B cell (primary cell): ENCODE data around the gene MESP2. TPM values are rescaled to one million over a fixed set of nuclear protein-coding genes. Genes with fewer than 3 reads are reported as not detected.

ENCODE experiments used
- ATAC-seq: fragments of 200-7000 bp; cut with Tn5 transposase; one replicate; pipeline ENCODE4 v1.10.0; 2021; ENCODE audit warnings: low read depth, mild to moderate bottlenecking, moderate number of reproducible peaks, moderate library complexity
- CTCF ChIA-PET: fragments of 350-600 bp; sonication (Branson Sonifier 250); formaldehyde crosslinking; loops from one replicate; lab custom pipeline; 2021; ENCODE audit warnings: antibody characterized with exemption, inconsistent platforms; lab: Charles Lee
- POLR2A ChIA-PET: fragments of 350-600 bp; sonication (Branson Sonifier 250); formaldehyde crosslinking; loops from one replicate; lab custom pipeline; 2021; ENCODE audit warnings: antibody characterized with exemption; lab: Charles Lee
- DNase-seq: peaks from one replicate; pipeline ENCODE4 v3.0.0; 2013
- H2AFZ ChIP-seq: 2 replicates; pipeline ENCODE4 v1.6.1; 2012; ENCODE audit warnings: mild to moderate bottlenecking, low read depth, low read length; ENCODE audit not compliant: insufficient read depth, poor library complexity, severe bottlenecking
- H3K27ac ChIP-seq, 2 donors: 1 replicate in 1 of 2; 2 replicates in 1 of 2; pipeline ENCODE4 v1.5.1; 2012 to 2013; ENCODE audit warnings: low read length in 2 of 2, mild to moderate bottlenecking in 2 of 2, moderate library complexity in 1 of 2
- H3K27me3 ChIP-seq, 4 experiments: fragments of 200-600 bp in 1 of 4; sonication (generic) in 1 of 4; replicated peaks in 1 of 4; 1 replicate in 2 of 4; 2 replicates in 2 of 4; pipeline versions ENCODE4 v1.6.1 to v1.7.0; 2013 to 2016; ENCODE audit warnings: low read length in 3 of 4, mild to moderate bottlenecking in 2 of 4, mixed read lengths in 1 of 4, moderate library complexity in 1 of 4; ENCODE audit not compliant: insufficient read depth in 4 of 4, control insufficient read depth in 3 of 4; ENCODE audit errors: control extremely low read depth in 1 of 4
- H3K36me3 ChIP-seq, 2 experiments: replicated peaks in 1 of 2; 1 replicate in 1 of 2; 2 replicates in 1 of 2; pipeline versions ENCODE4 v1.6.1 to v1.7.1; 2013; ENCODE audit warnings: low read length in 1 of 2; ENCODE audit not compliant: insufficient read depth in 2 of 2, control insufficient read depth in 1 of 2; ENCODE audit errors: control extremely low read depth in 1 of 2, extremely low read depth in 1 of 2
- H3K4me1 ChIP-seq, 2 donors: fragments of 200-600 bp in 1 of 2; sonication (generic) in 1 of 2; 1 replicate in 1 of 2; 2 replicates in 1 of 2; pipeline versions ENCODE4 v1.5.1 to v1.6.1; 2013 to 2017; ENCODE audit warnings: low read length in 2 of 2; ENCODE audit not compliant: control insufficient read depth in 2 of 2, insufficient read depth in 2 of 2
- H3K4me2 ChIP-seq: replicated peaks from 2 replicates; pipeline ENCODE3; 2012; ENCODE audit warnings: mild to moderate bottlenecking, low read depth, low read length; ENCODE audit not compliant: poor library complexity, severe bottlenecking
- H3K4me3 ChIP-seq, 5 experiments: fragments of 200-600 bp in 1 of 5; sonication (generic) in 1 of 5; 1 replicate in 3 of 5; 2 replicates in 2 of 5; pipeline versions ENCODE4 v1.5.1 to v1.7.0; 2011 to 2016; ENCODE audit warnings: low read length in 4 of 5, mild to moderate bottlenecking in 4 of 5, low read depth in 2 of 5, control low read depth in 1 of 5, moderate library complexity in 1 of 5; ENCODE audit not compliant: insufficient read depth in 1 of 5; ENCODE audit errors: control extremely low read depth in 1 of 5, extremely low read depth in 1 of 5
- H3K79me2 ChIP-seq: fragments of 200-600 bp; sonication (generic); one replicate; pipeline ENCODE4 v1.6.0; 2016; ENCODE audit warnings: low read length; ENCODE audit not compliant: control insufficient read depth, insufficient read depth
- H3K9ac ChIP-seq: fragments of 200-600 bp; sonication (generic); 2 replicates; pipeline ENCODE4 v1.6.1; 2017; ENCODE audit warnings: mild to moderate bottlenecking, low read length, moderate library complexity
- H3K9me3 ChIP-seq, 3 donors: one replicate each; pipeline versions ENCODE4 v1.6.1 to v1.7.1; 2013; ENCODE audit warnings: low read length in 2 of 3; ENCODE audit not compliant: control insufficient read depth in 2 of 3, insufficient read depth in 1 of 3; ENCODE audit errors: control extremely low read depth in 1 of 3
- H4K20me1 ChIP-seq: 2 replicates; pipeline ENCODE4 v1.6.0; 2012; ENCODE audit warnings: mild to moderate bottlenecking, low read length; ENCODE audit not compliant: insufficient read depth, control insufficient read depth, poor library complexity, severe bottlenecking
- H3K27ac Mint-ChIP-seq: one replicate; pipeline ENCODE4 v1.8.0; 2021; ENCODE audit warnings: mixed read lengths
- H3K27me3 Mint-ChIP-seq: one replicate; pipeline ENCODE4 v1.8.0; 2021; ENCODE audit warnings: mixed read lengths
- H3K4me1 Mint-ChIP-seq: one replicate; pipeline ENCODE4 v1.8.0; 2021; ENCODE audit warnings: mixed read lengths
- H3K4me3 Mint-ChIP-seq: one replicate; pipeline ENCODE4 v1.8.0; 2021; ENCODE audit warnings: mixed read lengths
- H3K9me3 Mint-ChIP-seq: one replicate; pipeline ENCODE4 v1.8.0; 2022; ENCODE audit warnings: mixed read lengths; ENCODE audit not compliant: insufficient read depth
- CTCF ChIP-seq: fragments of 200-600 bp; IDR thresholded peaks from one replicate; pipeline ENCODE4 v1.8.0; 2022; ENCODE audit warnings: antibody characterized with exemption, mild to moderate bottlenecking
- EZH2 ChIP-seq: IDR thresholded peaks from 2 replicates; pipeline ENCODE4 v1.6.1; 2012; ENCODE audit warnings: borderline replicate concordance, low read depth, mild to moderate bottlenecking, moderate library complexity, low read length; ENCODE audit not compliant: insufficient read depth, poor library complexity, severe bottlenecking
- WGBS: methylation state at CpG from one replicate; pipeline ENCODE4 v1.1.5; 2013; ENCODE audit warnings: missing lambda C conversion rate; ENCODE audit not compliant: insufficient coverage; 5-methylcytosine and 5-hydroxymethylcytosine counted together
- intact Hi-C: fragments of 100-400 bp; cut with micrococcal nuclease; formaldehyde crosslinking; loops from one replicate; pipeline ENCODE4 v1.10.0; 2022
- polyA minus RNA-seq: library from RNA; depleted of rRNA, polyadenylated mRNA; stranded (reverse); fragments of >200 nt; gene quantifications from 2 replicates; pipeline ENCODE4 v1.2.3, GENCODE V29; 2012
- polyA plus RNA-seq: library from polyadenylated mRNA; depleted of rRNA; stranded (reverse); fragments of >200 nt; gene quantifications from 2 replicates; pipeline ENCODE4 v1.2.3, GENCODE V29; 2012
- total RNA-seq, 2 donors: library from RNA; stranded (reverse); fragments of 120-200 nt in 1 of 2; gene quantifications; 1 replicate in 1 of 2; 2 replicates in 1 of 2; pipeline versions ENCODE4 v1.2.3 to v1.2.4, GENCODE V29; 2013 to 2022

The MESP2 gene
- not detected in 2 replicates for total RNA-seq
- 0.14 TPM for total RNA-seq (2013)
- 0.19 TPM in 1 of 2 replicates, not detected in the other for polyA plus RNA-seq
- 0.34 TPM in 1 of 2 replicates, not detected in the other for polyA minus RNA-seq

GRCh38 chr15:89776274-89777072 lies at the start of gene MESP2:
Gene MESP2 (plus strand): TSS chr15:89776332. CDS start chr15:89776358, 26 bp downstream.
- DNase-seq = peak; percentile 68
- 6% methylated on average over 77 of the region's 82 CpGs for WGBS
- peak within 1 kb of the TSS; percentile 86 for H3K4me2 ChIP-seq
- peak; percentile 24 for TF ChIP-seq CTCF
- no peak for TF ChIP-seq EZH2
- no peaks in the 10 kb centered on the region for H4K20me1 ChIP-seq
- Mint-ChIP-seq H3K4me1 (peaks cover 15% of the 10 kb centered on the region), H3K27me3 (peaks cover 2% of the 10 kb centered on the region), H3K4me3 (peak within 1 kb of the TSS; percentile 81), H3K27ac (peak within 1 kb of the TSS; percentile 41), H3K9me3 (no peaks in the 10 kb centered on the region)
- no peak within 1 kb of the TSS for H3K27ac ChIP-seq
- H3K79me2 ChIP-seq = no peaks in the 10 kb centered on the region
- ChIA-PET POLR2A (no interaction called here), CTCF (interaction anchor here (2.2 kb wide), 1 partner anchor 14 kb away, joined by 5 read pairs; no protein-coding TSS in a partner anchor)
- peak within 1 kb of the TSS; percentile 65 for H3K9ac ChIP-seq
- peaks cover 22 to 27% of the 10 kb centered on the region in 2 donors for H3K4me1 ChIP-seq
- H3K36me3 ChIP-seq = no peaks in the 10 kb centered on the region
- H3K9me3 ChIP-seq = no peaks in the 10 kb centered on the region
- ATAC-seq = peak; percentile 62
- H3K27me3 ChIP-seq = peaks cover 0 to 31% (median 9%) of the 10 kb centered on the region in 4 experiments
- peak within 1 kb of the TSS in 4 of 5 experiments; percentile 21 to 57 (median 50) for H3K4me3 ChIP-seq
- H2AFZ ChIP-seq = peak within 1 kb of the TSS; percentile 81
- intact Hi-C loops = loop anchor here (2.0 kb wide), 1 partner anchor 26 kb away; the partner anchor contains the start of gene MESP1

GRCh38 chr15:89728254-89728653 lies 47.9 kb upstream of the MESP2 start:
- Mint-ChIP-seq H3K4me3 (no peak overlapping the region), H3K27ac (no peak overlapping the region), H3K27me3 (peaks cover 17% of the 10 kb centered on the region), H3K9me3 (peaks cover 3% of the 10 kb centered on the region), H3K4me1 (no peaks in the 10 kb centered on the region)
- 0% methylated on average over 1 of the region's 2 CpGs for WGBS
- no peak overlapping the region for H3K4me2 ChIP-seq
- no peaks in the 10 kb centered on the region for H3K79me2 ChIP-seq
- no peak overlapping the region for H3K9ac ChIP-seq
- no peak overlapping the region for H2AFZ ChIP-seq
- intact Hi-C loops = no loop called here
- H3K27me3 ChIP-seq = peaks cover 0 to 3% (median 1%) of the 10 kb centered on the region in 4 experiments
- peaks cover 0 to 6% (median 4%) of the 10 kb centered on the region in 3 donors for H3K9me3 ChIP-seq
- H4K20me1 ChIP-seq = no peaks in the 10 kb centered on the region
- no peak overlapping the region for H3K4me3 ChIP-seq
- ChIA-PET CTCF (no interaction called here), POLR2A (no interaction called here)
- H3K4me1 ChIP-seq = no peaks in the 10 kb centered on the region
- no peak overlapping the region for H3K27ac ChIP-seq
- no peaks in the 10 kb centered on the region for H3K36me3 ChIP-seq
- no peak for ATAC-seq
- DNase-seq = no peak
- TF ChIP-seq EZH2 (no peak), CTCF (no peak)
